Measurements from ENCODE around the gene CNPY4.
A peak's percentile ranks its signal among the peaks of the same experiment; 100 is the strongest.

The CNPY4 gene

DNA sequence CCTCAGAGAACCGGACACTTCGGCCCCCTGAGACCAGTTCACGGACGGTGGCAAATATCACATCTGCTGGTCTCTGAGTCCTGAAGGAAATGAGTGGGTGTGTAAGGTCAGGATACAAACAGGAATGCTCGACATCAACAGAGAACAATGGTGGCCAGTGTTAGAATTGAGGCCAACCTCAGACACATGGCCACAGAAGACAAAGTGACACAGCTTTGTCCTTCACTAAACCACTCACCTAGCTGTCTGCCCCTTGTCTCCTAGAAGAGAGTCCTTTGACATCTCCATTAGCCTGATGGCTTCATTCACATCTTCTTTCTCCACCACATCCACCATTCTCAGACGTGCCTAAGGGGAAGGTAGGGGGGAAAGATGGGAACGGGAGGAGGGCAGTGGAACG is 26.4 kb upstream of the CNPY4 start:
- no peak for DNase-seq

DNA sequence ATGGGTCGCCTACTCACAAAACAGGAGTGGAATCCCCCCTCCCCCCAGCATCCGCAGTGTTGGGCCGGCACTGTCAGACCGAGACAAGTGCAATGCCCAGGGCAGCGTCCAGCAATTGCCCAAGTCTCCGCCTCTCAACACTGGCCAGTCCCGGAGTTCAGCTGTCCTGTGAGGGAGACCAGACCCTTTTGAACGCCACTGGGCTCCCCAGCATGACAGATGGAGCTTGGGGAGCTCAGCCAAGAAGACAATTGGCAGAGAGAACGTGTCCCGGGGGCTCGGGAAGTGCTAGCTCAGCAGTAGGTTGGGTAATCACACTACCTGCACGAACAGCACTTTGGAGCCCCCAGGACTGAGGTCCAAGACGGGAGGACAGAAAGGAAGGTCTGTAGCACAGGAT is 25.9 kb upstream of the CNPY4 start:
- DNase-seq, result no peak

DNA sequence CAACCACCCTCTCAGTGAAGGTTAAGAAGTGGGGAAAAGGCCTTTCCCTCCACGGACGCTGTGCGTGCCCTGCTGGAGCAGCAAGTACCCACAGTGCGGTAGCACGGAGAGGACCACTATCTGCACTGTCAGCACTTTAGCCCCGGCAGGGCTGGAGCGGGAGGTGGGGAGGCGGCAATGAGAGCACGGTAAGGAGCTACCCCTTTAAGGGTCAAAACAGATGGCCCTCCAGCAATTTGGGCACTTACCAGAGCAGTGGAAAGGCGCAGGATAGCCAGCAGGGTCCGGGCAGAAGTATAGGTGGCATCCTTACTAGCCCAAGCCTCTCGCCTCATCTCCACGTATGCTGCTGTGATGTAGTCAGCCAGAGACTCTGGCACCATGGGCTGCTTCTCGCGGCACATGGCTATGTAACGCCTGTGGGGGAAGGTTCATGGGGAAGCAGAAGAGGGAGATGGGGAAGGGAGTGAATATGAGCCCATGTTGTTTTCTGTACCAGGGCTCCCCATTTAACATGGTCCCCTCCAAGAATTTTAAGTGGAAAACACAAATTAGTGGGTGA is 25.4 kb upstream of the CNPY4 start:
- DNase-seq, result no peak

DNA sequence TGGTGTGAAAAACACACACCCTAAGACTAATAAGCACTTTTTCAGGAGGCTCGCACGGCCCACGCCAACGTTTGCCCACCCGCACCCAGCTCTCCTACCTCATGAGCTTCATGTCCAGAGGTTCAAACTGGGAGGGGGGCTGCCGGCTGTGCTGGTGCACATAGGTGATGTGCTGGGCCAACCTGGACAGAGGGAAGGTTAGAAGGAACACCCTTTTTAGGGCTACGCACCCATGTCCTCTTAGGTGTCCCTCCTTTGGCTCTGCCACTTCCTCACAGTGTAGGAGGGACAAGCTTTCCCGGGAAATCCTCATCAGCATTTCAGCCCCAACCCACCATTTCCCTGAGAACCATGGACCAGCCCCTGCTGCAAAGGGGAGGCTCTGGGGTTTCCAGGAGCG is 24.1 kb upstream of the CNPY4 start:
- no peak for DNase-seq

DNA sequence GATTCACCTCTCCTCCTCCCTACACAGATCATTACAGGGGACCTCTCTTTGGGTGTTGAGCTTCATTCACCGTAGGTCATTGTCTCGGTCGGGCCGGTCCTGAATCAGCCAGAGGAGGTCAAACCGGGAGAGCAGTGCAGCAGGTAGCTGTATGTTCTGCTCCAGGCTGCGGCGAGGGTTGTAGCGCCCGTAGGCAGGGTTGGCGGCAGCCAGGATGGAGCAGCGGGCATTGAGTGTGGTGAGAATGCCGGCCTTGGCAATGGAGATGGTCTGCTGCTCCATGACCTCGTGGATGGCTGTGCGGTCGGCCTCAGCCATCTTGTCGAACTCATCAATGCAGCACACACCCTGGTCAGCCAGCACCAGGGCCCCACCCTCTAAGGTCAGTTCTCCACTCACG is 23.7 kb upstream of the CNPY4 start:
- DNase-seq, result no peak

DNA sequence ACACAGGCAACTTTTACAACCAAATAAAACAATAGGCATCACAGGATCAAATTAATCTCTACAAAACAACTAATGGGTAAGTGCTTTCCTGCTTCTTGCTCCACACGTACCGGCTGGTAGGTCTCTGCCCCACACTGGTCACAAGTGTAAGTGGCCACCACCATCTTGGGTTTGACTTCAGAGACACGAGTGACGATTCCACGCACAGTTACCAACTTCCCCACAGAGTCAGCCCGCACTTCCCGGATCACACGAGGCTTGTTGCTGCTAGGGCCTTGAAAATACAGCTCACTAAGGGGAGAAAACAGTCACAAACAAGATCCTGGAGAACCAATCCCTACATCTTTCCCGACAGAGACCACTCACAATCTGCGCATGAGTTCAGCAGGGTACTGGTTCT is 20.5 kb upstream of the CNPY4 start:
- no peak for DNase-seq

DNA sequence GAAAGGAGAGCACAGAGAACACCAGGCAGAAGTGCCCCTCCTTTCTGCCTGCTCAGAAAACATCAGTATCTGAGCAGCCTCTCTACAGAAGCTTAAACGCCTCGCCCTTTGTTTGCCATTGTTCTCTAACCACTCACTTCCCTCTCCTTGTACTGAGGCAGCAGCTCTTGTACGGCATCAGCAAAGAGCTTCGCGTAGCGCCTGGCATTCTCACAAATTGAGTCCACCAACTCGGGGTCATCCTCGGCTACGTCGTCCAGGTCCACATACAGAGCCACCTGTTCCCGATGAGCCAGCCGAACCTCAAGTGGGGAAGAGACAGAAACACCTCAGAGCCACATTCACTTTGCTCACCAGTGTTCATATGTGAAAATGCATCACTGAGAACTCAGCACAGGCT is 20.0 kb upstream of the CNPY4 start:
- no peak for DNase-seq

DNA sequence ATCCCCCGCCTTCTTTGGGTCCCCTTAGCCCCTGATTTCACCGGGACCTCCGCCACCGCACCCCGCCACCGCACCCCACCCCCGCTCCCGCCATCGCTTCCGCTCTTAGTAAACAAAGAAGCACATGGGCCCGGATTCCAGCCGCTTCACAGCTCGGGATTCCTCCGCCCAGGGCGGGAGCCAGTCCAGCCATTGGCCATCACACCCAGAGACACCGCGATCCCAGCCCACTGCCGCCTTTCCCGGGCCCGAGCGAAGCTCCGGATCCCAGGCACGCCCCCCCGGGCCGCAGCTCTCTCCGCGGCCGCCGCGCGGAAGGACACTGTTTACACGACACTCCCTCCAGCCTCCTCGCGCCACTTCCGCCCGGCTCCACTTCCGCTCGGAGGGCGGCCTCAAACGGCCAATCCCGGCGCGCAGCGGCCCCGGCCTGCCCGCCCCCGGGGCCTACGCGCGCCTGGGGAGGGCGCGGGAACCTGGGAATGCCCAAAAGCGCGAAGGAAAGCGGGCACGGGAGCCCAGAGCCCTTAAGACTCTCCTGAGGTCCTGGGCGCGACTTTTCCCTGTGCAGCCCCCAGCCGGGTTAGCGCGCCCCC is 18.9 kb upstream of the CNPY4 start:
- peak; percentile 60 for DNase-seq

DNA sequence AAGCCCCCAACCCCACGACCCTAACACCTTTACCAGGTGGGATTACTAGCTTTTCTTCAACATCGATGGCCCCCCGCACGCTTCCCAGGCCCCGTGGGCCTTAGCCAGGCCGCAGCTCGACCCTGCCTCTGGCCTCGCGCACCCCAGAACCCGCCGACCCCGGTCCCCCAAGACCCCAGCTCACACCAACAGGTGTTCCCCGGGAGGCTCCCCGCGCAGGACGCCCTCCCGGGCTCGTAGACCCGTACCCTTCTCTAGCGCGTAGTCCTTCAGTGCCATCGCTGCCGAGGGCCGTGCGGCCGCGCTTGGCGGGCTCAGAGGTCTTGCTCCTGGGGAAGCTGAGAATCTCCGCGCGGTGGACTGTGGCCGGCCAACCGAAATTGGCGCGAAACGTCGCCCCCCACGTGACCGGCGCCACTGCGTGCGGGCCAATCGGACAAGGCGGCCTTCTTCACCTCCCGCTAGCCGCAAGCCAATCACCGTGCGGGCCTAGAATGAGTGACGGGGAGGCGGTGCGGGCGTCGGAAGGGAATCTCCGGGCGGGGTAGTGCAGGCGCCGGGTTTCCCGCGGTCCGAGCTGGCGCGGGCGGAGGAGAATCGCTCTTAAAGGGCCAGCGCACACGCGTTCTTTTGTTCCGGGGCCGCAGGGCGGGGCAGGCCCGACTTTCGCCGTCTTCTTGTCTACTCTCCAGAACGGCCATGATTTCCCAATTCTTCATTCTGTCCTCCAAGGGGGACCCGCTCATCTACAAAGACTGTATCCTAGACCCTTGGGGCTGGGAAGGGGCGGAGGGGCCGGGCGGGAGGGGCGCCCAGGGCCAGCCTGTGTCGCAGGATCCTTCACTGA is 18.2 kb upstream of the CNPY4 start, which contains the start of the genes AP4M1 and MCM7:
AP4M1 (plus strand) TSS at position 628 of the 847 bp plus-strand sequence; CDS start at position 700, 72 bp downstream.
MCM7 (minus strand) TSS at position 382 of the 847 bp plus-strand sequence; CDS start at position 279, 103 bp downstream.
- peak; percentile 95 for DNase-seq

DNA sequence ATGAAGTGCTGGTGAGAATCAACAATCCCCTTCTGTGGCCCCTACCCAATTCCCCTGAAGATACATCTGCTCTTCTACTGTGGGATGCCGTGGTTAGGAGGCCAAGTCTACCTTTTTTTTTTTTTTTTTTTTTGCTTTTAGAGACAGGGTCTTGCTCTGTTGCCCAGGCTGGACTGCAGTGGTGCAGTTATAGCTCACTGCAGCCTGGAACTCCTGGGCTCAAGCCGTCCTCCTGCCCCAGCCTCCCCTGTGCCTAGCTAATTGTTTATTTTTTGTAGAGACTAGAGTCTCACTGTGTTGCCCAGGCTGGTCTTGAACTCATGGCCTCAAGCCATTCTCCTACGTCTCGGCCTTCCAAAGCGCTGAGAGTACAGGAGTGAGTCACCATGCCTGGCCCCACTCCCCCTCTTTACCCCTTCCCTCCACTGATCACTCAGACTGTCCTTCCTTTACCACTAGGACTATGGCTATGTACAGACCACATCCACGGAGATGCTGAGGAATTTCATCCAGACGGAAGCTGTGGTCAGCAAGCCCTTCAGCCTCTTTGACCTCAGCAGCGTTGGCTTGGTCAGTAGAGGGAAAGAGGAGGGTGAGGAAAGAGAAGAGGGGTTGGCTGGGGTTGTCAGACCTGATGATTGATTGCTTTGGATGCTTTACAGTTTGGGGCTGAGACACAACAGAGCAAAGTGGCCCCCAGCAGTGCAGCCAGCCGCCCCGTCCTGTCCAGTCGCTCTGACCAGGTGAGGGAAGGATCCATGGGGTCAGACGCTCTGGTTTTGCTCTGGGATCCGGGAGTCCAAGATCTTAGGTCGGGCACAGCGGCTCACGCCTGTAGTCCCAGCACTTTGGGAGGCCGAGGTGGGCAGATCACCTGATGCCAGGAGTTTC is 16.2 kb upstream of the CNPY4 start:
- DNase-seq, result no peak

DNA sequence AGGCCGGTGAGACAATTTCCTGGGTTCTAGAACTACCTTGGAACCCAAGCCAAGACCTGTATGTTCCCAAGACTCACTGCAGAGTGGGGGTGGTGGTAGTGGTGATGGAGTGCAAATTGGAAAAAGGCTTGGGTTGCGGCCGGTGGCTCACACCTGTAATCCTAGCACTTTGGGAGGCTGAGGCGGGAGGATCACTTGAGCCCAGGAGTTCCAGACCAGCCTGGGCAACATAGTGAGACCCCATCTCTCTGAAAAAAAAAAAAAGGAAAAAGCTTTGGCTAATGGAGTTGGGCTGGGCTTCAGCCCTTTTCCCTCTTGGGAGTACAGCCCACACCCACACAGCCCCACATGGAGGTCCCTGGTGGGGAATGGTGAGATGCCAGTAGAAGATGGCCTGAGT is 13.9 kb upstream of the CNPY4 start:
- DNase-seq, result no peak

DNA sequence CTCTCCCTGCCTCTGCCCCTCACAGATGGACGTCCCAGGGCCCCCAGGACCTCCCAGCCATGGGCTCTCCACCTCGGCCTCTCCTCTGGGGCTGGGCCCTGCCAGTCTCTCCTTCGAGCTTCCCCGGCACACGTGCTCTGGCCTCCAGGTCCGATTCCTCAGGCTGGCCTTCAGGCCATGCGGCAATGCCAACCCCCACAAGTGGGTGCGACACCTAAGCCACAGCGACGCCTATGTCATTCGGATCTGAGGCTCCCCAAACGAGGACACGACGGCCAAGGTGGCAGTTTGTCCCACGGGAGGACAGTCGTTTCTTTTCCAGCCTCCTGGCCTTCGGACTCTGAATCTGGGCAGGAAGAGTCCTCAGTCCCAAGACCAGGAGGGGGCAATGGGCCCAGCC is 12.8 kb upstream of the CNPY4 start:
- DNase-seq, result no peak

DNA sequence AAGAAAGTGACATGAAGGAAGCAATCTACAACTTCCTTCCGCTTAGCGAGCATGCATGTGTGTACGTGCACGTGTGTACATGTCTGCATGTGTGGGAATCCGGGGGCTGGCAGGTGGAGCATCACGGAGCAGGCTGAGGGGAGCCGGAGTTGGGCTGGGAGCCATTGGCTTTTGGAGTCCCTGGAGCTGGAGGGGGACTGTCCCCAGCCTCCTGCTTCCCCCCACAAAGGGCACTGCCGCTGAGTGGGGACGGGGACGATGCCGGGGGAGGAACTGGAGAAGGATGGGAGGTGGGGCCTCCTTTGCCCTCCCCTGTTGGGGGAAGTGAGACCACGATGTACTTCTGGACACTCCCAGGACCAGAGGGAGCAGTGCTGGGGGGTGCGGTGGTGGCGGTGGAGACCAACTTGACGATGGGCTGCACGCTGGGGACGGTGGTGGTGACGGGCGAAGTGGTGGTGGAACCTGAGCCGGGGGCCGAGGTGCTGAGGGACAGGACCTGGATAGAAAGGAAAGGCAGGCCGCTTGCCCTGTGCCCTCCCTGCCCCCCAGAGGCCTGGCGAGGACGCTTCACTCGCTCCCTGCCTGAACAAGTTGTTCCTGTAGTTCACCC is 12.2 kb upstream of the CNPY4 start:
- no peak for DNase-seq

DNA sequence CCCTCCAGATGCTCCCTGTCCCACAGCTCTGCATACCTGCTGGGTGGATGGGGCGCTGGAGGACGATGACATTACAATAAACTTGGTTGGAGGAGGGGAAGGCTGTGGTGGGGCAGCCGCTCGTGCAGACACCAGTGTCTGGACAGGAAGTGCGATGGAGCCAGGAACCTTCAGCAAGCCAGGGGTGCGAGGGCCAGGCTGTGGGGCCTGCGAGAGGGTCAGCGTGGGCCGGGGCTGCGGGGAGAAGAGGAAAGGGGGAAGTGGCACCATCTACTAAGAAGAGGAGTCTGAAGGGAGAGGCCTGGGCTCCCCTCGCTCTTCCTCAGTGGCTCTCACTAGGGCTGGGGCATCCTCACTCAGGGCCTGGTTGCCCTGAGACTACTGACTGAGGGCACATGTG is 11.5 kb upstream of the CNPY4 start:
- DNase-seq, result no peak

DNA sequence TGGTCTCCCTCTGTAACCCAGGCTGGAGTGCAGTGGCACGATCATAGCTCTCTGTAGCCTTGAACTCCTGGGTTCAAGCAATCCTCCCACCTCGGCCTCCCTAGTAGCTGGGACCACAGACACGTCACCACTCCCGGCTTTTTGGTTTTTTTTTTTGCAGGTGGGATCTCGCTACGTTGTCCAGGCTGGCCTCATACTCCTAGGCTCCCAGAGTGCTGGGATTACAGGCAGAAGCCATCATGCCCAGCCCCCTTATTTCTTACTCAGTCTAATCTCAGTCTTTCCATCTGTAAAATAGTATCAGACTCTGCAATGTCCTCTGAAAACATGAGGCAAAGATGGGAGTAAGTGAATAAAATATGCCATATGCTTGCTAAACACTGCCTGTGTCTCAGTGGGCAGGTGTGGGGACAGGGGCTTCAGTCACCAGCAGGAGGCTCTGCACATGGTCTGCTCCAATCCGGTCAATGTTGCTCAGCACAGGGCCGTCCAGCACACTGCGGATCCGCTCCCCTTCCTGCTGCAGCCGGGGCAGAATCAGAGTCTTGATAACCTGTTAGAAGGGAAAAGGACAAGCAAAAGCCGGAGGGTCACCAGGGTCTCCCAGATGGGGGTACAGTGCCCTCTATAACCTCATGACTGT is 9.8 kb upstream of the CNPY4 start:
- no peak for DNase-seq

DNA sequence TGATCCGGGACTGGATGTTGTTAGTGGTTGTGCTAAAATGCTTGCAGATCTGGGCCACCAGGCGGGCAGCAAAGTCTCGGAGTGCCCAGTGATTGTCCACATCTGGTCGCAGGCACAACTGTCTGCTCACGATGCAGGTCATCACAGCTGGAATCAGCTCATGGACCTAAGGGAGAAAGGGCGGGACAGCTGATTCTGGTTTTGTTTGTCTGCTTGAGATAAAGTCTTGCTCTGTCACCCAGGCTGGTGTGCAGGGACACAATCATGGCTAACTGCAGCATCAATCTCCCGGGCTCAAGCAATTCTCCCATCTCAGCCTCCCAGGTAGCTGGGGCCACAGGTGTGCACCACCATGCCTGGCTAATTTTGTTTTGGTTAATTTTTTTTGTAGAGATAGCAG is 8.3 kb upstream of the CNPY4 start:
- no peak for DNase-seq

DNA sequence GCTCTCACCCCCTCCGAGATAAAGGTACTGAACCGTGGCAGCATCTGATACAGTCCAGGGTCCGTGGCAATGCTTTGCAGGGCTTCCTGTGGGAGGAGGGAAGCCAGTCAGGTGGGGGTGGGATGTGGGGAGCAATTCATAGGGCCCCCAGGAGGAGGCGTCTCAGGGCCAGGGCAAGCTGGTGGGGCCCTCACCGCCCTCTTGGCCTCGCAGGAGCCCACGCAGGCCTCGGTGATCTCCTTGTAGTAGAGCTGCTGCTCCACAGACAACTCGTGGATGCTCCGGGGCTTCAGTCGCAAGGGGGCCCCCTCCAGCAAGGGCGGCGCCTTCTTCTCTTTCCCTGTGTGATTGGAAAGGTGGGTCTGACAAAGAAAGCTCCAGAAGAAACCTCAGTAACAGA is 7.5 kb upstream of the CNPY4 start:
- no peak for DNase-seq

DNA sequence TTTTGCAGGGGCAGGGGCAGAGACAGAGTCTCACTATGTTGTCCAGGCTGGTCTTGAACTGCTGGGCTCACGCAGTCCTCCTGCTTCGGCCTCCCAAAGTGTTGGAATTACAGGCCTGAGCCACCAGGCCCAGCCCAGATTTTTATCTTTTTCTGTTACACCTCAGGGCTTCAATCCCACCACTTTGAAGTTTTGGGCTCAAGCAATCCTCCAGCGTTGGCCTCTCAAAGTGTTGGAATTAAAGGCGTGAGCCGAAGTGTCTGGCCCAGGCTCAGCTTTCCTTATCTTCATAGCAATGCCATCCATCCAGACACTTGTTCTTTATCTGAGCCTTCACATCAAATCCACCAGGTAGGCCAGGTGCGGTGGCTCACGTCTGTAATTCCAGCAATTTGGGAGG is 4.4 kb upstream of the CNPY4 start:
- DNase-seq, result no peak

DNA sequence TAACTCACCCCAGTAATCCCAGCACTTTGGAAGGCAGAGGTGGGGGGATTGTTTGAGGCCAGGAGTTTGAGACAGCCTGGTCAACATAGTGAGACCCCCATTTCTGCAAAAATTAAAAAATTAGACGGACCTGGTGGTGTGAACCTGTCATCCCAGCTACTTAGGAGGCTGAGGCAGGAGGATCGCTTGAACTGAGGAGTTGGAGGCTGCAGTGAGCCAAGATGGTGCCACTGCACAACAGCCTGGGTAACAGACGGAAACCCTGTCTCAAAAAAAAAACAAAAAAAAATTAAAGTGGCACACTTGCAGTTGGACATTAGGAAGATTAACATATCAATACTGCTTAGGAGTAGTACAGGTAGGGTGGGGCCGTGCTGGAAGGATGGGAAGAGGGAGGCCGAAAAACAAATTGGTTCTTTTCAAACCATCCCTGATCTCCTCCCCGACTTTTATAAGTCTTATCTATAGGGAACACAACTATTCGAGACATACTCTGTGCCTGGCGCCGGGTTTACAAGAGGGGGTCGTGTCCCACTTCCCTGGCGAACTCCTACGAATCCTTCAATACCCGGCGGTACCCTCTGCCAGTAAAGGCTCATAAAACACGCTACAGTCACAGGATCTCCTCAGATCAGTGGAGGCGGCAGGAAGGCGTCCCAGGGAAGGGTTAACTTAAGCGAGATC is 904 bp upstream of the CNPY4 start:
- DNase-seq, result no peak

DNA sequence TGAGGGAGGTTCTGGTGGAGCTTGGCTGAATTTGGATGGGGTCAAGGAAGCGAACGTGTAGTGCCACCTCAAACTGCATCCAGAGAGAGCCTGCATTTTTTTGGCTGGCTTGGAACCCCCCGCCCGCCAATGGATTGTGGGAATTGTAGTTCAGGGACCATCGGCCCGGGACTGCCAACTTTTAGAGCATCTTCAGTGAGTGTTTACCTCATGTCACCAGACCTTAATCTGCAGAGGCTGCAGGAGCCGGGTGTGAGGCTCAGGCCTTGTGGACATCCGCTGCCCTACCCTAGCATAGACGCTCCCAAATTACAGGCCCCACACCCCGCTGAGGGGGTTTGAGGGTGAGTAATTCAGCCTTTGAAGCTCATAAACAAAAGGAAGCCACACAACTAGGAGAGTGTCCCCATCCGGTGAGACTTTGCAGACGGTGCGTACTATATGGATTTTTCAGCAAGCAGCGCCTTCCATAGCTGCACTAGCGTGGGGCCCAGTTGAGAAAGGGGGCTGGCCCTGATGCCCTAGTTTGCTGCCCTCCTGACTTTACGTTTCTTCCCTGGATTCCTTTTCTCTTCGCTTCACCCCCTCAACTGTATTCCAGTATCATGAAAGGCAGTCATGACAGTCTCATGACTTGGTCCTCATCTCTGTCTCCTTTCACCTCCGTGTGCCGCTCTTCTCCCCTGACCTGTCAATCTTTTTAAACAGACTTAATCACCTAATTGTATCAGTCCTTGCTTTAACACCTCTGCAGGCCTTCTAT is 717 bp downstream of the CNPY4 start:
- DNase-seq, result no peak

DNA sequence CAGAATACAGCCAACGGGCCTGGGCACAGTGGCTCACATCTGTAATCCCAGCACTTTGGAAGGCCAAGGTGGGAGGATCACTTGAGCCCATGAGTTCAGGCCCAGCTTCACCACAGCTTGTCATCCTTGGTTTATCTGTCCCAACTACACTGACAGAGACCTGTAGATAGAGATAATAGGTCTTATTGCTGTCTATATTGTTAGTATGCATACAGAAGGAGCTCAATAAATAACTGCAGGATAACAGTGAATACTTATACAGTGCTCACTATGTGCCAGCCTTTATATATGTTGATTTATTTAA is 1.3 kb downstream of the CNPY4 start:
- no peak for DNase-seq

Measured in NCI-H187 treated with DMSO at 0.1 percent for 48 hours (cell line).